GM21526 (cell line): ENCODE data around the gene PPM1E.
"Not testable (repeated sequence)": the region's sequence is repeated elsewhere in the genome, so short reads cannot be mapped to it uniquely, and the experiment has no call there.

ENCODE experiments used
- ATAC-seq: cut with Tn5 transposase; IDR thresholded peaks from one replicate; pipeline ENCODE4 v1.9.1; 2021; ENCODE audit warnings: moderate library complexity; ENCODE audit not compliant: unreplicated experiment, low FRiP score

Gene PPM1E

GRCh38 chr17:58832514-58832913 lies 76.9 kb downstream of the PPM1E start:
- ATAC-seq = no peak

- no peak for ATAC-seq
Observed at GRCh38 chr17:58837699-58838098, 82.0 kb downstream of the PPM1E start.

- ATAC-seq = no peak
Observed at GRCh38 chr17:58840820-58841612, 85.4 kb downstream of the PPM1E start.

- ATAC-seq = not testable (repeated sequence)
Observed at GRCh38 chr17:58846413-58846812, 90.8 kb downstream of the PPM1E start.

GRCh38 chr17:58850106-58850505 lies 94.5 kb downstream of the PPM1E start:
- ATAC-seq = not testable (repeated sequence)

- no peak for ATAC-seq
Observed at GRCh38 chr17:58865301-58865700, 109.6 kb downstream of the PPM1E start.

- no peak for ATAC-seq
Observed at GRCh38 chr17:58870747-58871146, 115.1 kb downstream of the PPM1E start.

GRCh38 chr17:58873926-58874325 lies 118.3 kb downstream of the PPM1E start:
- no peak for ATAC-seq

- no peak for ATAC-seq
Observed at GRCh38 chr17:58875261-58875660, 119.6 kb downstream of the PPM1E start.

GRCh38 chr17:58884161-58884560 lies 128.5 kb downstream of the PPM1E start:
- ATAC-seq = no peak

GRCh38 chr17:58886514-58886913 lies 130.9 kb downstream of the PPM1E start:
- ATAC-seq = no peak

- no peak for ATAC-seq
Observed at GRCh38 chr17:58889928-58890327, 134.3 kb downstream of the PPM1E start.

- ATAC-seq = no peak
Observed at GRCh38 chr17:58899191-58899590, 143.5 kb downstream of the PPM1E start.

GRCh38 chr17:58902322-58902721 lies 146.7 kb downstream of the PPM1E start:
- ATAC-seq = no peak

GRCh38 chr17:58911741-58912343 lies 156.2 kb downstream of the PPM1E start:
- no peak for ATAC-seq

- ATAC-seq = no peak
Observed at GRCh38 chr17:58913552-58913951, 157.9 kb downstream of the PPM1E start.

- no peak for ATAC-seq
Observed at GRCh38 chr17:58913971-58914769, 158.5 kb downstream of the PPM1E start.

- no peak for ATAC-seq
Observed at GRCh38 chr17:58917228-58917627, 161.6 kb downstream of the PPM1E start.

GRCh38 chr17:58918072-58918471 lies 162.4 kb downstream of the PPM1E start:
- no peak for ATAC-seq

- no peak for ATAC-seq
Observed at GRCh38 chr17:58918884-58919283, 163.2 kb downstream of the PPM1E start.

- ATAC-seq = no peak
Observed at GRCh38 chr17:58920773-58921172, 165.1 kb downstream of the PPM1E start.
